ENCODE results near the gene HTT.

The HTT gene

DNA sequence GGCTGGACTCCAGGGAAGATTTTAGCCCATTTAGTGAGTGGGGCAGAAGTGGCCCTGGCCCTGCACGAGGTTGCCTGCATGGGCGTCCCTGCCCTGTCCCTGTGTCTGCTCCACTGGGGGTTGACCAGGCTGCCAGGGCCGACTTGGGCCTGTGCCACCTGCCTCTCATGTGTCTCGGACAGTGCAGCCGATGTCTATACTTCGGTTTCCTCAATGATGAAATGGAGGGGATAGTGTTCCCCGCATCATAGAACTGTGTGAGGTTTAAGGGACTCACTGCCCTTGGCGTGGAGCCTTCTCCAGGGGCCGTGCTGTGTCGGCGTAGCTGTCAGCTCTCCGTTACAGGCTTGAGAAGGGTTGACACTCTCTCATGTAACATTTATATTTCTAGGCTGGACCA, 147.5 kb downstream of the HTT start:
- DNase-seq: no peak

GRCh38 chr4:3223346-3223745, 148.9 kb downstream of the HTT start:
- no peak for DNase-seq

- DNase-seq: peak; percentile 72 to 90 (median 82)
Measured at GRCh38 chr4:3223956-3224748, 149.7 kb downstream of the HTT start.

DNA sequence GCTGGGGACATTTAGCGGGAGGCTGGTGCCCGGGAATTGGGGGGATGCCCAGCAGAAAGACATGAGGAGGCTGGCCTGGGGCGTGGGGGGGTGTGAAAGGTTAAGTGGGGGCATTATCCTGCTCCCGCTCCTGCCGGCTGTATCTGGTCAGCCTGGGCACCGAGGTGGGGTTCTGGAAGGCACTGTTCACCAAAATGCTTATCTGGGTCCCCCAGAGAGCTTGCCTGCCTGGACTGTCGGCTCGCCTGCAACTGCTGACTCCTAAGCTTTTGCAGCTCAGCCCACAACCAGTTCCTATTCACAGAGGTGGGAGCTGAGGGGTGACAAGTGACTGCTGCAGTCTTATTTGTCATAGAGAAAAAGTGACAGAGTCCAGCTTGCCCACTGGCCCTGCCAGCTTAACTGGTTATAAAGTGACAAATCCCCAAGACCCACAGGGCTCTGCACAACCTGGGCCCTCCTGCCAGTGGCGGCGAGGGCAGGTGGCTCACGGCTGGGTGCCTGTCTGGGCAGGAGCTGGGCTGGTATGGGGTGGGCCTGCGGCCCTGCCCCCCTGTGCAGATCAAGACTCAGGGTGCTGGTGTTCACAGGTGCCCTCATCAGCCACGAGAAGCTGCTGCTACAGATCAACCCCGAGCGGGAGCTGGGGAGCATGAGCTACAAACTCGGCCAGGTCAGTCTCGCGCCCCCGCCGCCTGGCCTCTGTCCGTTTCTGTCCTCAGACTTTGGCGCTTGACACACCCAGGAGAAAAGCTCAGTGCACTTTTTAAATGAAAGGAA, 150.8 kb downstream of the HTT start:
- DNase-seq: peak; percentile 30 to 58 (median 42)

GRCh38 chr4:3225936-3226335, 151.5 kb downstream of the HTT start:
- DNase-seq: peak; percentile 85 to 94 (median 90)

- DNase-seq: peak; percentile 82 to 94 (median 90)
Measured at GRCh38 chr4:3226467-3226866, 152.0 kb downstream of the HTT start.

GRCh38 chr4:3226944-3227343, 152.5 kb downstream of the HTT start:
- no peak for DNase-seq

- DNase-seq: no peak
Measured at GRCh38 chr4:3227878-3228675, 153.6 kb downstream of the HTT start.

DNA sequence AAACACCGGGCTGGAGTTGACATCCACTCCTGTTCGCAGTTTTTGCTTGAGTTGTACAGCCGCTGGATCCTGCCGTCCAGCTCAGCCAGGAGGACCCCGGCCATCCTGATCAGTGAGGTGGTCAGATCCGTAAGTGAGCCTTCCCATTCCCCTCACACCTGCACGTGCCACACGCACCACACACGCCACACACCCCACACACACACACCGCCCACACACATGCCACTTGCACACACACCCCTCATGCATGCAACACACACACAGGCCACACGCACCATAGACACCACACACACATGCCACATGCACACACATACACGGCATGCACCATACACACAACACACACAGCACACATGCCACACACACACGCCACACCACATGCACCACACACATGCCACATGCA, 154.4 kb downstream of the HTT start:
- DNase-seq: no peak

- no peak for DNase-seq
Measured at GRCh38 chr4:3229328-3229727, 154.8 kb downstream of the HTT start.

DNA sequence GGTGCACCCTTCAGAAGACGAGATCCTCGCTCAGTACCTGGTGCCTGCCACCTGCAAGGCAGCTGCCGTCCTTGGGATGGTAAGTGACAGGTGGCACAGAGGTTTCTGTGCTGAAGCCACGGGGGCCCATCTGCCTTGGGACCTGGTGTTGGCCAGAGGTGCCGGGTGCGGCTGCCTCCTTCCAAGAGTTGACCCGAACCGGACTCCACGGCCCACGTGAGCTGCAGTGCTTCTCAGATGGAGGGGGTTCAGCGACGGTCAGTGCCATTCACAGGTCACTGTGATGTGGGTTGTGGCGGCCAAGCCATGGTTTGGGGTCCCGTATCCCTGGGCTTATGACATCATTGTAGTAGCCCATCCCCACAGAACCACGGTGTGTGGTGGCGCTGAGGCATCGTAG, 155.5 kb downstream of the HTT start:
- DNase-seq: no peak

- peak; percentile 47 to 77 (median 56) for DNase-seq
Measured at GRCh38 chr4:3231471-3231870, 157.0 kb downstream of the HTT start.

GRCh38 chr4:3232001-3232400, 157.5 kb downstream of the HTT start:
- DNase-seq: no peak

DNA sequence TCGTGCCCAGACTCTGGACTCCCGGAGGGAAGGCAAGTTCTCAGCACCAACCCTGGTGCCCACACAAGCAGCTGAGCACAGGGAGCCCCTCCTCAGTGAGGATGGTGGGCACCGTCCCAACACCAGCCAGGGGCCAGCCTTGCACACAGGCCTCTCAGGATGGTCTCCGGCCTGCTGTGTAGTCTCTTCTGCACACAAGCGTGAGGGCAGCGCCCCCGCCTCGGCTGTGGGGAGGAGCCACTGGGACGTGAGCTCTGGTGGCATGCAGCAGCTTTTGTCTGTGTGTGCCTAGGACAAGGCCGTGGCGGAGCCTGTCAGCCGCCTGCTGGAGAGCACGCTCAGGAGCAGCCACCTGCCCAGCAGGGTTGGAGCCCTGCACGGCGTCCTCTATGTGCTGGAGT, 158.4 kb downstream of the HTT start:
- DNase-seq: no peak

DNA sequence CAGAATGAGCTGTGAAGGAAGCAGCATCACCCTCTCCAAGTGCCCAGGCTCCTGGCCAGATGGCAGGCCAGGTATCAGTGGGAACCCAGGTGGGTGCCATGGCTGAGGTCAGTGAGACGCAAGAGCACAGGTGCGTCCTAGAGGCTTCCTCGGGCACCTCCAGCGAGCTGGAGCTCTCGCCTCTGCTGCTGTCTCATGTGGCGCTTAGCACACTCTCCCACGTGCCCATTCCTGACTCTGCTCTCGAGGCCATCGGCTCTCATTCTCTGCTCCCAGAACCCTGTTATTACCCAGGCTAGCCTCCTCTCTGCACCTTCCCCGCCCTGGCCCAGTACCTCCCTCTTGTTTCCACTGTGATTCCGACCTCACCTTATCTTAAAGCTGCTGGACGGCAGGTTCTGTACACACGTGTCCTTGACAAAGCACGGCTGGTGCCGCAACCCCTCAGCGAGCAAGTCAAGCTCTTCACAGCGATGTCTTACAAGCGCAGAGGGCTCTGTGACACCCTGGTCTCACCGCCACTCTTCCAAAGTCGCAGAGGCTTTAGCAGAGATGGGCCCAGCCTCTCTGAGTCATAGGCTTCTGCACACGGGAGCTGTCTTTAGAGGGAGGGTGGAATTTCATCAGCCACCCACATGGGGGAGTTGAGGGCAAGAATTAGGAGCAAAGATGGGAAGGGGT, 159.1 kb downstream of the HTT start:
- DNase-seq: no peak

DNA sequence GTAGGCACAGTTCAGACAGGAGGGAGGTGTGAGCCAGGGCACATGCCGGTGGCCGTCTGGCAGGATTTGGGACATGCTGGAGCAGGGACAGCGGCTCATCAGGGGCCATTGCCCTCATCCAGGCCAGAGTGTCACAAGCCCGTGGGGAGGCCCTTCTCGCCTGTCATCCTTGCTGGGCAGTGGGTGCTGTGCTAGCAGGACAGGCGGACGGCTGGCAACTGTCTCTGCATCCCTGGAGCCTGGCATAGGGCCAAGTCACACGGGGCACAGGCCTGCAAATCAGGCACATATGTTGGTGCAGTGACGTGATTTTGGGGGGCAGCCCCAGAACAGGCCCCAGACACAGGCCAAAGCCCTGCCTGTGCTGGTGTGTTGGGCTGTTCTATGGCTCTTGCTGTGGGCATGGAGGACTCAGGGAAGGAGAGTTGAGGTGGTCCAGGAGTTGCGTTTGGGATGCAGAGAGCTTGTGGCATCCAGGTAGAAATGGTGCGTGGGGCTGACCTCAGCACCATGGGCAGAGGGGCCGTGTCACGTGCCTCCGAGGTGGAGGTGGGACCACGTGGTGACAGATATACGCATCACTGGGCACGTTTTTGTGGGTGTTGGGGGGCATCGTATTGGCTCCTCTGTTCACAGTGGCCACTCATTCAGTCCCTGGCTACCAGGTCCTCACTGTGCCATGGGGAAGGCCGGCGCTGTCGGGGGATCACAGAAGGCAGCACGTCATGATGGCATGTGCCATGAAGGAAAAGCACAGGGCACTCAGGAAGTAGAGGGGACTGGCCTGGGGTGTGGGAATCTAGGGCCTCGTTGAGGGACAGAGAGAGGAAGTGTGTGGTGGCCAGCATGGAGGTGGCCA, 159.9 kb downstream of the HTT start:
- DNase-seq: no peak

DNA sequence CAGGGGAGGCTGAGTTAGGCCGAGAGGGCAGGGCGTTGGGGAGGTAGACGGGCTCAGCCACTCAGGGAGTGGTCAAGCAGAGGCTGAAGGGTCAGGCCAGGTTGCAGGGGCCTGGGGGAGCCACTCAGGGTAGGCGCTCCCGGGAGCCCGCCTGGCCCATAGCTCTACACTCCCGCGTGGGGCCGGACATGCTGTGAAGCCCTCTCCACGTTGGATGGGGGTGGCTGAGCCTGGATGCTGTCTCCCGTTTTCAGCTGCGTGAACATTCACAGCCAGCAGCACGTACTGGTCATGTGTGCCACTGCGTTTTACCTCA, 160.5 kb downstream of the HTT start:
- no peak for DNase-seq

GRCh38 chr4:3235581-3235980, 161.1 kb downstream of the HTT start:
- DNase-seq: no peak

- DNase-seq: no peak
Measured at GRCh38 chr4:3236326-3236878, 161.9 kb downstream of the HTT start.

DNA sequence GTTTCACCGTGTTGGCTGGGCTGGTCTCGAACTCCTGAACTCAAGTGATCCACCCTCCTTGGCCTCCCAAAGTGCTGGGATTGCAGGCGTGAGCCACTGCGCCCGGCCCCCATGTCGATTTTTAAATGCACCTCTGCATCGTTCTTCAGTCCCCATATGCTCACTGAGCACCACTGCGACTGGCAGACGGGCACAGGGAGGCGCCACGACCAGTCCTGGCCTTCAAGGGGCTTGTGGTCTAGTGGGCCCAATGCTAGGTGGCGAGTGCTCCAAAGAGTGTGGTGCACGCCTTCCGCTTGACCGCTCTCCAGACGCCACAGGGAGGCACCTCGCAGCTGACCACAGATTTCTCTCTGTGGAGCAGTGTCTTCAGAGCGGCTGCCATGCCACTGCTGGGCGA, 162.8 kb downstream of the HTT start:
- DNase-seq: no peak

Data from suppressor macrophage (primary cell).